Upper lobe of left lung (tissue), 6 donors: ENCODE measurements around the gene RNF130. TPM values are rescaled to one million over a fixed set of nuclear protein-coding genes. Genes with fewer than 3 reads are reported as not detected.

Source experiments
- ATAC-seq, 2 donors: fragments of 200-7000 bp; cut with Tn5 transposase; one replicate each; pipeline ENCODE4 v1.9.1; 2022; ENCODE audit warnings: mild to moderate bottlenecking in 2 of 2, moderate library complexity in 2 of 2; ENCODE audit not compliant: low FRiP score in 2 of 2
- DNase-seq, 2 donors: peaks; one replicate each; pipeline ENCODE4 v3.0.0-alpha.2; 2019 to 2020
- H3K27ac ChIP-seq, 4 donors: fragments of 200-600 bp; sonication (generic); one replicate each; pipeline ENCODE4 v1.5.1; 2016 to 2019
- H3K27me3 ChIP-seq, 4 donors: fragments of 200-600 bp; sonication (generic); one replicate each; pipeline ENCODE4 v1.5.1; 2017 to 2019
- H3K36me3 ChIP-seq, 4 donors: fragments of 200-600 bp; sonication (generic); one replicate each; pipeline ENCODE4 v1.5.1; 2016 to 2019
- H3K4me1 ChIP-seq, 4 donors: fragments of 200-600 bp; sonication (generic); one replicate each; pipeline ENCODE4 v1.5.1; 2018 to 2019
- H3K4me3 ChIP-seq, 4 donors: fragments of 200-600 bp; sonication (generic); one replicate each; pipeline ENCODE4 v1.5.1; 2017 to 2019; ENCODE audit warnings: mild to moderate bottlenecking in 2 of 4, moderate library complexity in 1 of 4
- H3K9me3 ChIP-seq, 4 donors: fragments of 200-600 bp; sonication (generic); one replicate each; pipeline ENCODE4 v1.5.1; 2018 to 2019
- CTCF ChIP-seq, 6 experiments: fragments of 450-650 bp in 4 of 6; fragments of 200-600 bp in 2 of 6; sonication (generic) in 2 of 6; IDR thresholded peaks; one replicate each; pipeline ENCODE4 v1.5.1; 2016 to 2019; ENCODE audit warnings: antibody characterized with exemption in 6 of 6
- EP300 ChIP-seq, 4 donors: sonication (generic); formaldehyde crosslinking; IDR thresholded peaks; one replicate each; pipeline ENCODE4 v1.5.1; 2017; ENCODE audit warnings: antibody characterized with exemption in 4 of 4, control low read depth in 2 of 4
- POLR2A ChIP-seq, 4 donors: fragments of 450-650 bp; IDR thresholded peaks; one replicate each; pipeline ENCODE4 v1.5.1; 2016 to 2017; ENCODE audit warnings: antibody characterized with exemption in 4 of 4, mild to moderate bottlenecking in 2 of 4
- POLR2AphosphoS5 ChIP-seq, 2 donors: sonication (generic); formaldehyde crosslinking; IDR thresholded peaks; one replicate each; pipeline ENCODE4 v1.5.1; 2017; ENCODE audit warnings: antibody characterized with exemption in 2 of 2
- WGBS, 2 donors: methylation state at CpG; one replicate each; pipeline ENCODE4 v1.1.5; 2017 to 2018; 5-methylcytosine and 5-hydroxymethylcytosine counted together
- total RNA-seq, 6 donors: library from RNA; depleted of rRNA in 4 of 6; stranded (reverse); fragments of >200 nt in 4 of 6; gene quantifications; one replicate each; pipeline versions ENCODE4 v1.1.0 to v1.2.1, GENCODE V29; 2016 to 2021
- donor health status: DM: no; HTN: no; CAD: no; lungs with moderate emphysema.
- donor health status: DM: no; HTN: yes; CAD: no; lungs with severe emphysema.

RNF130 gene
- total RNA-seq, 6 donors from 2014 or later = 54.5 to 137 (median 98.2) TPM

- 61% methylated on average over 6 of the region's 6 CpGs for WGBS, 2 donors
- TF ChIP-seq POLR2A (IDR thresholded peaks at IDR 0.05) = no peak
- peak in 3 of 6 experiments; percentile 28 to 49 (median 46) for TF ChIP-seq CTCF (IDR thresholded peaks at IDR 0.05)
- H3K4me3 ChIP-seq = no peak overlapping the region
- H3K36me3 ChIP-seq = no peaks in the 10 kb centered on the region
- H3K27me3 ChIP-seq = no peaks in the 10 kb centered on the region
- H3K9me3 ChIP-seq = no peaks in the 10 kb centered on the region
- H3K4me1 ChIP-seq = no peaks in the 10 kb centered on the region
- H3K27ac ChIP-seq = no peak overlapping the region
- no peak for DNase-seq
- ATAC-seq = peak; percentile 60 to 72
These were observed 85.2 kb downstream of the RNF130 start for GRCh38 chr5:179986328-179986727.

GRCh38 chr5:179981636-179982035 is 89.9 kb downstream of the RNF130 start:
- Histone ChIP-seq H3K27me3 (no peaks in the 10 kb centered on the region), H3K36me3 (peaks cover 0 to 38% (median 21%) of the 10 kb centered on the region in 4 donors), H3K9me3 (no peaks in the 10 kb centered on the region), H3K4me1 (no peaks in the 10 kb centered on the region), H3K27ac (no peak overlapping the region), H3K4me3 (no peak overlapping the region)
- whole genome bisulfite sequencing, 2 donors = 86 to 88% methylated on average over 5 of the region's 5 CpGs
- ATAC-seq (no peak), DNase-seq (no peak)
- TF ChIP-seq CTCF (IDR thresholded peaks at IDR 0.05) (no peak), POLR2AphosphoS5 (IDR thresholded peaks at IDR 0.05) (no peak), EP300 (IDR thresholded peaks at IDR 0.05) (no peak), POLR2A (IDR thresholded peaks at IDR 0.05) (no peak)

GRCh38 chr5:179980767-179981166 is 90.8 kb downstream of the RNF130 start:
- ATAC-seq = no peak
- Histone ChIP-seq H3K27me3 (no peaks in the 10 kb centered on the region), H3K36me3 (peaks cover 0 to 45% (median 27%) of the 10 kb centered on the region in 4 donors), H3K4me3 (no peak overlapping the region), H3K9me3 (no peaks in the 10 kb centered on the region), H3K27ac (no peak overlapping the region), H3K4me1 (no peaks in the 10 kb centered on the region)
- DNase-seq = no peak
- WGBS, 2 donors = 90 to 96% methylated on average over 7 of the region's 7 CpGs
- TF ChIP-seq CTCF (IDR thresholded peaks at IDR 0.05) = no peak
- TF ChIP-seq POLR2AphosphoS5 (IDR thresholded peaks at IDR 0.05) = no peak
- TF ChIP-seq EP300 (IDR thresholded peaks at IDR 0.05) = no peak
- no peak for TF ChIP-seq POLR2A (IDR thresholded peaks at IDR 0.05)

GRCh38 chr5:179978792-179979191 is 92.8 kb downstream of the RNF130 start:
- 62 to 68% methylated on average over 4 of the region's 4 CpGs for WGBS, 2 donors
- DNase-seq (no peak), ATAC-seq (no peak)
- H3K27me3 ChIP-seq = no peaks in the 10 kb centered on the region
- no peaks in the 10 kb centered on the region for H3K9me3 ChIP-seq
- TF ChIP-seq EP300 (IDR thresholded peaks at IDR 0.05) (no peak), POLR2AphosphoS5 (IDR thresholded peaks at IDR 0.05) (no peak), POLR2A (IDR thresholded peaks at IDR 0.05) (no peak)
- H3K4me3 ChIP-seq = no peak overlapping the region
- H3K4me1 ChIP-seq = no peaks in the 10 kb centered on the region
- H3K27ac ChIP-seq = no peak overlapping the region
- H3K36me3 ChIP-seq = peaks cover 0 to 64% (median 40%) of the 10 kb centered on the region in 4 donors

- WGBS, 2 donors = 92 to 95% methylated on average over 13 of the region's 13 CpGs
- ATAC-seq = no peak
- Histone ChIP-seq H3K4me3 (no peak overlapping the region), H3K4me1 (peaks cover 0 to under 1% (median under 1%) of the 10 kb centered on the region in 4 donors), H3K9me3 (no peaks in the 10 kb centered on the region), H3K27me3 (no peaks in the 10 kb centered on the region), H3K36me3 (peaks cover 0 to 67% (median 40%) of the 10 kb centered on the region in 4 donors), H3K27ac (no peak overlapping the region)
- DNase-seq = no peak
- no peak for TF ChIP-seq POLR2A (IDR thresholded peaks at IDR 0.05)
- TF ChIP-seq CTCF (IDR thresholded peaks at IDR 0.05) = no peak
- TF ChIP-seq EP300 (IDR thresholded peaks at IDR 0.05) = no peak
- TF ChIP-seq POLR2AphosphoS5 (IDR thresholded peaks at IDR 0.05) = no peak
These were observed 95.8 kb downstream of the RNF130 start for GRCh38 chr5:179975713-179976134.
